Activated CD4-positive, alpha-beta T cell treated with anti-CD3 and anti-CD28 coated beads for 24 hours (primary cell): Measurements from ENCODE around the gene TTC16.

ENCODE experiments used
- DNase-seq, 2 donors: peaks; one replicate each; pipeline ENCODE4 v3.0.0-alpha.2; 2020; ENCODE audit warnings: low read depth in 2 of 2

The TTC16 gene

GRCh38 chr9:127715470-127716337 lies at the start of gene TTC16, which contains the start of gene PTRH1:
Gene TTC16 (plus strand): TSS chr9:127716079. CDS start chr9:127716146, 67 bp downstream.
Gene PTRH1 (minus strand): TSS chr9:127715663. CDS start chr9:127715639, 24 bp downstream.
- peak; percentile 95 to 97 for DNase-seq

GRCh38 chr9:127667127-127667844 lies 48.6 kb upstream of the TTC16 start:
- no peak for DNase-seq

DNA sequence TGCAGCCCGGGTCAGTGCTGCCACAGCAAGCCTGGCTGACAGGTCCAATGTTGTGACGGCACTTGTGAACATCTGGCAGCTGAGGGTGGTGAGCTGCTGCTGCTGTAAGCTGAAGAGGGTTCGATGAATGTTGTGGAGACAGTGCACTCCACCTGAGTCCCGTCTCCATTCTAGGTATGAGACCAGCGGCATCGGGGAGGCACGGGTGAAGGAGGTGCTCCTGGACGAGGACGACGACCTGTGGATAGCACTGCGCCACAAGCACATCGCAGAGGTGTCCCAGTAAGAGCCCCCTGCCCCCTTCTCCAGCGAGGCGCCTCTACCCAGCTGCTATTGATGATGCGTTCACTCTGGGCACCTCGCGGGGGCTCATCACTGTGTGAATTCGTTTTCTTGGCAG lies 48.0 kb upstream of the TTC16 start:
- DNase-seq = no peak

- no peak for DNase-seq
Measured at GRCh38 chr9:127673234-127673633, 42.6 kb upstream of the TTC16 start.

DNA sequence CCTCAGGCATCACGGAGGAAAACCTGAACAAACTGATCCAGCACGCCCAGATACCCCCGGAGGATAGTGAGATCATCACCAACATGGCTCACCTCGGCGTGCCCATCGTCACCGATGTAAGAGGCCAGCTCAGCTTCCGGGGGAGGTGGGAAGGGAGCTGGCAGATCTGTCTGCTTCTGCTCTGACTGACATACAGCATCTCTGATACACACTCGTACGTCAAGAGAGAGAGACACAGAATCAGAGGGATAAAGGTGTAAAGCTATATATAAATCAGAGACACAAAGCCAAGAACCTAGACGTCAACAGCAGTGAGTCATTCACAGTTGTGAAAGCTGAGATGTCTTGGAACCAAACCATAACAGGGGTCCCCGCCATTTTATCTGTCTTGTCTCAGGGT lies 39.2 kb upstream of the TTC16 start:
- DNase-seq = no peak

DNA sequence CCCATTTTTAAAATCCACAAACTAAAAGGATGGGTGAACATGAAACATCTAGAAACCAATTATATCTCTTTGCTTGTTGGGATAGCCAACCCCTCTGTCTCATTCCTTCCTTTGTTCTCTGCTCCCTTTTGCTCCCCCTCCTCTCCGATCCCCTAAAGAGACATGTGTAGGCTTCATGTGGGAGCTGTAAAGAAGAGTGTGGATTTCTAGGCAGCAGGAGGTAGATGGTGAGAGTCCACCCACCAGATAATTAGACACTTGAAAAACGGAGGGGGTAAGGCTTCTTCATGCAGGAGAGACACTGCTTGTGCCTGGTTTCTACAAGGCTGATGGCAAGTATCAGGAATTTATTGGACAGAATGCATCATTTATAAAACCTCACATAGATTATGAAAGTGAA lies 36.4 kb upstream of the TTC16 start:
- DNase-seq = no peak

GRCh38 chr9:127680226-127680625 lies 35.7 kb upstream of the TTC16 start:
- no peak for DNase-seq

DNA sequence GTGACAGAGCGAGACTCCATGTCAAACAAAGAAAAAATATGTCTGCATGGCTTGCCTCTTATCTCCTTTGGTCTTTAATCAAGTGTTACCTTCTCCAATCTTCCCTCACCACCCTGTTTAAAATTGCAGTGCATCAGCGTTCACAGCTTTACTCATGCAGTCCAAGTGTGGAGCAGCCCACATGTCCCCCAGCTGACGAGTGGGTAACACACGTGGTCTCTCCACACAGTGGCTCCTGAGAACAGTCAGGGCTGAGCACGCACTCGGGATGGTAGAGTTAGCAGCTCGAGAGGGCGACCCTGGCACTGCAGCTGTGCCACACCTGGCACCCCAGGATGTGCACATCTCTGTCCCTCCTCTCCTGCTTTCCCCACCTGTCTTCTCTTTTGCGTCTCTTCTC lies 35.0 kb upstream of the TTC16 start:
- DNase-seq = no peak

GRCh38 chr9:127682351-127683136 lies 33.3 kb upstream of the TTC16 start:
- no peak for DNase-seq

- DNase-seq = no peak
Measured at GRCh38 chr9:127683723-127684122, 32.2 kb upstream of the TTC16 start.

DNA sequence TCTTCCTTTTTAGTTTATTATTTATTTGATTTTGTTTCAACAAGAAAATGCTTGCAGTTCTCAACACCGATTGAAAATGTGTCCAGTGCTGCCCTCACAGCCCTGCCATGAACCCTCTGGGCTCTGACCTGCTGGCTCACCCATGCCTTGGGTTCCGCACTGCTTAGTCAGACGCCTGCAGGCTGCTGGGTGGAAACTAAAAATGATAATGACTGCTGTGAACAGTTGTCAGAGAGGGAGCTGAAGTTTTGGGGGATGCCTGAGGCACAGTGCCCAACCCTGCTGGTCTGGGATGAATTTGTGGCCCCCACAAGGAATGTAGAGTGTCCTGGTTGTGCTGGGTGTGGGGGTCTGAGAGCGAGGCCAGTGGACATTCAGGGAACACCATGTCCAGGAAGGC lies 31.3 kb upstream of the TTC16 start:
- DNase-seq = no peak

GRCh38 chr9:127686461-127687393 lies 29.2 kb upstream of the TTC16 start:
- no peak for DNase-seq

DNA sequence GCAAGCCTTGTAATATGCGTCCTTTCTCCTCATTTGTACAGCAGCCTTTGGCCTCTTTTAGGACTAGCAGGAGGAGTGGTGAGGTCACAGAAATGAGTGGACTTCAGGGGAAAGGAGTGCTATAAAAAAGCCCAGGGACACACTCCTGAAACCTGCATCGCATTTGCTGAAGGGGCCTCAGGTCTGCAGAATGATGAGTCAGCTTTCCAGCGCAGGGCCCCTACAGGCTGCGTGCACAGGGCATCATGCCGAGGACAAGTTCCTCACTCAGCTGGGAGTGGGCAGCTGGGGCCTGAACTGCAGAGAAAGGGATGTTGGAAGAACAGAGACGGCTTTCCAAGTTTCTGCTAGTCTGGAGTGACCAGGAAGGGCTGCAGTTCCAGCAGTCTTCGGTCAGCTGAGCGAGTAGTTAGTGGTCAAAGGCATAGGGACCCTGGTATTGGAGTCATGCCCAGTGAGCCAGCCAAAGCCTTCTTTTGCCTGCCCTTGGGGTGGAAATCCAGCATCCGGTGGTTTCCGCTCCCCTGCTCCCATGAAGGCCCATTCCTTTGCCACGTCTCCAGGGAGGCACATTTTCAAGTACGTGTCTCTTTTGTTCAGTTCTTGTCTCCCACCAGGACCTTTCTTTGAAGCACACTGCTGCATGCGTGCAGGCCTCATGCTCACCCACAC lies 26.4 kb upstream of the TTC16 start:
- no peak for DNase-seq

DNA sequence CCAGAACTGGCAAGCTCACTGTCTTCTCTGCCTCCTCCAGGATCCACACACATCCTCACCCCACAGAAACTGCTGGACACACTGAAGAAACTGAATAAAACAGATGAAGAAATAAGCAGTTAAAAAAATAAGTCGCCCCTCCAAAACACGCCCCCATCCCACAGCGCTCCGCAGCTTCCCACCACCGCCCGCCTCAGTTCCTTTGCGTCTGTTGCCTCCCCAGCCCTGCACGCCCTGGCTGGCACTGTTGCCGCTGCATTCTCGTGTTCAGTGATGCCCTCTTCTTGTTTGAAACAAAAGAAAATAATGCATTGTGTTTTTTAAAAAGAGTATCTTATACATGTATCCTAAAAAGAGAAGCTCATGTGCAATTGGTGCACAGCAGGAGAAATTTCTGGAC lies 25.1 kb upstream of the TTC16 start:
- DNase-seq = no peak

DNA sequence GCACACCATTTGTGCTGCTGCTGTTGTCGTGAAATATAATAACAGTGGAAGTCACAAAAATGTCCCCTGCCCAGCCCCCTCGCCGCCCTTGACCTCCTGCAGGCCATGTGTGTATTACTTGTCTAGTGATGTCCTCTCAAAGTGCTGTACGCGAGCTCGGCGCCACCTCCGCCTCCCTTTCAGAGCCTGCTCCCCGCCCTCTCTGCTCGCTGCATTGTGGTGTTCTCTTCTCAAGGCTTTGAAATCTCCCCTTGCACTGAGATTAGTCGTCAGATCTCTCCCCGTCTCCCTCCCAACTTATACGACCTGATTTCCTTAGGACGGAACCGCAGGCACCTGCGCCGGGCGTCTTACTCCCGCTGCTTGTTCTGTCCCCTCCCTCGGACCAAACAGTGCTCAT lies 23.8 kb upstream of the TTC16 start:
- DNase-seq = no peak

DNA sequence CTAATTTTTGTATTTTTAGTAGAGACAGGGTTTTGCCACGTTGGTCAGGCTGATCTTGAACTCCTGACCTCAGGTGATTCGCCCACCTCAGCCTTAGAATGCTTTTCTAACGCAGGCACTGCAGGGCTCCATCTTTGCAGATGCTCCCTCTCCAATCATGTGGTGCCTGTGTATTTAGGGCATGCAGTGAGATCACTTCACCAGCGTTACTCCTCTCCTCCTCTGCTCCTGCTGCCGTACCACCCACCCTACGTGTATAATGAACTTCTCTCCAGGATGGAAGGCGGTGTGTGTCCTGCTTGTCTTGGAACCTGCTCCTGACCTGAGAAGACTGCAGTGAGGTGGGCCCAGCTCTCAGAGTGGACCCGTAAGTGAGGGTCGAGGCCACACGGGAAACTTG lies 22.7 kb upstream of the TTC16 start:
- no peak for DNase-seq

DNA sequence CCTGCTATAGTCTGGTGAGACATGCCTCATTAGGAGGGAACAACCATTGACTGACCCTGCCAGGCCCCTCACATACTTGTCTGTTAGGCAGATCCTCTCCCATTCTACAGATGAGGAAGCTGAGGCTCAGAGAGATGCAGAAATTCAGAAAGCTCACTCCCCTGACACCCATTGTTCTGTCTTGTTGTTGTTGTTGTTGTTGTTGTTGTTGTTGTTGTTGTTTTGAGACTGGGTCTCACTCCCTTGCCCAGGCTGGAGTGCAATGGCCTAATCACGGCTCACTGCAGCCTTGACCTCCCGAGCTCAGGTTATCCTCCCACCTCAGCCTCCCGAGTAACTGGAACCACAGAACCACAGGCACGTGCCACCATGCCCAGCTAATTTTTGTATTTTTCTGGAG lies 22.2 kb upstream of the TTC16 start:
- no peak for DNase-seq

GRCh38 chr9:127694890-127695720 lies 20.8 kb upstream of the TTC16 start:
- DNase-seq = no peak

- no peak for DNase-seq
Measured at GRCh38 chr9:127697575-127697974, 18.3 kb upstream of the TTC16 start.

DNA sequence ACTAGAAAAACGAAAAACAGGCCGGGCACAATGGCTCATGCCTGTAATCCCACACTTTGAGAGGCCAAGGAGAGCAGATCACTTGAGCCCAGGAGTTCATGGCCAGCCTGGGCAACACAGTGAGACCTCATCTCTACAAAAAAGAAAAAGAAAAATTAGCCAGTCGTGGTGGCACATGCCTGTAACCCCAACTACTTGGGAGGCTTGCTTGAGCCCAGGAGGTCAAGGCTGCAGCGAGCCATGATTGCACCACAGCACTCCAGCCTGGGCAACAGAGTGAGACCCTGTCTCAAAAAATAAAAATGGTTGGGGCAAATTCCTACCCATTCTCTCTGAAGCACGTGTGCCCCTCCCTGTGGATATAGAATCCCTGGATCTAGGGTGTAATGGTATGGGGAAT lies 17.5 kb upstream of the TTC16 start:
- DNase-seq = no peak
